HEK293T (cell line): ENCODE data around the gene PARD6A.

ENCODE experiments used
- ELF4 ChIP-seq: fragments of 450-650 bp; IDR thresholded peaks from 2 replicates; pipeline ENCODE4 v1.6.1; 2017; ENCODE audit warnings: antibody characterized with exemption
- FOXM1 ChIP-seq: fragments of 450-650 bp; IDR thresholded peaks from 2 replicates; pipeline ENCODE4 v1.6.1; 2017; ENCODE audit warnings: mild to moderate bottlenecking, borderline replicate concordance
- NFRKB ChIP-seq: fragments of 450-650 bp; IDR thresholded peaks from 2 replicates; pipeline ENCODE4 v1.6.1; 2016; ENCODE audit warnings: mild to moderate bottlenecking, moderate library complexity
- SP1 ChIP-seq: fragments of 450-650 bp; IDR thresholded peaks from 2 replicates; pipeline ENCODE4 v1.6.1; 2017
- SUZ12 ChIP-seq: fragments of 450-650 bp; IDR thresholded peaks from 2 replicates; pipeline ENCODE4 v1.6.1; 2016; ENCODE audit warnings: mild to moderate bottlenecking
- TARDBP ChIP-seq: fragments of 450-650 bp; IDR thresholded peaks from 2 replicates; pipeline ENCODE4 v1.6.1; 2016

DNA sequence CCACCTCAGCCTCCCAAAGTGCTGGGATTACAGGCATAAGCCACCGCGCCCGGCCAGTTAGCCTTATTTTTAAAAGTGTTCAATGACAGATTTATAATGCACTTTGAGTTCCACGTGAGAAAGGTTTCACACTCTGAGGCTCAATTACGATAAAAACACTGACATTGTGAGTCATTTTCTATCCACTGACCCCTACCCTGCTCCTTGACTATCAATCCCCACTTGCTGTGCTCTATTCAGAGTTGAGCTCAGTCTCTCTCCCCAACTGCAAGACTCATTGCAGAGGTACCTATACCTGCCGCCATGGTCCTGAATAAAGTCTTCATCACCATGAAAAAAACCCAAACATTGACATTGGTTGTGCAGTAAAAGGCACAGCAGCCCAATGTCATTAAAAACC is 49.8 kb downstream of the PARD6A start:
- TF ChIP-seq NFRKB (no peak), SUZ12 (no peak), ELF4 (no peak), FOXM1 (no peak), TARDBP (no peak), SP1 (no peak)
